Measurements from ENCODE around the gene ACOX1.
"Not testable (repeated sequence)": the region's sequence is repeated elsewhere in the genome, so short reads cannot be mapped to it uniquely, and the experiment has no call there.

ACOX1 gene

DNA sequence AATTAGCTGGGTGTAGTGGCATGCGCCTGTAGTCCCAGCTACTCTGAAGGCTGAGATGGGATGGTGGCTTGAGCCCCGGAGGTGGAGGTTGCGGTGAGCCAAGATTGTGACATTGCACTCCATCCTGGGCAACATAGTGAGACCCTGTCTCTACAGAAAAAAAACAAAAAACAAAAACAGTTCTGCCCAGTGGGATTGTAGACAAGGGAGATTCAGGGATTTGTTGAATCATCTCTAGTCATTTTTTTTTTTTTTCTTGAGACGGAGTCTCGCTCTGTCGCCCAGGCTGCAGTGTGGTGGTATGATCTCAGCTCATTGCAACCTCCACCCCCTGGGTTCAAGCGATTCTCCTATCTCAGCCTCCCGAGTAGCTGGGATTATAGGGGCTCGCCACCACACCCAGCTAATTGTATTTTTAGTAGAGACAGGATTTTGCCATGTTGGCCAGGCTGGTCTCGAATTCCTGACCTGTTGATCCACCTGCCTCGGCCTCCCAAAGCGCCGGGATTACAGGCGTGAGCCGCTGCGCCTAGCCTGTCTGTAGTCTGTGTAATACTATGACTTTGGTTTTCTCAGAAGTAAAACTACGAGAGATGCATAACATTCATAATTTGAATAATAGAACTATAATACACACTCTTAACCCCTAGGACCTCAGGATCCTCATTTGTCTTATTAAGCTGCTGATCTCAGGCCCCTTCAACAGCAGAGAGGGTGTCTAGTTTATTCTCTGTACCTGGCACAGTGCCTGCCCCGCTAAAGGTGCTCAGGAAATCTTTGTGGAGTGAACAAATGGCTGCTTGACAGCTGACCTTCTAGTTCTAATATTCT, 1.4 kb upstream of the ACOX1 start:
- no peak for DNase-seq

GRCh38 chr17:75979705-75980187, 780 bp upstream of the ACOX1 start:
- DNase-seq = no peak

- no peak for DNase-seq
Measured at GRCh38 chr17:75976175-75976848, 2.7 kb downstream of the ACOX1 start.

GRCh38 chr17:75975757-75976174, 3.2 kb downstream of the ACOX1 start:
- no peak for DNase-seq

DNA sequence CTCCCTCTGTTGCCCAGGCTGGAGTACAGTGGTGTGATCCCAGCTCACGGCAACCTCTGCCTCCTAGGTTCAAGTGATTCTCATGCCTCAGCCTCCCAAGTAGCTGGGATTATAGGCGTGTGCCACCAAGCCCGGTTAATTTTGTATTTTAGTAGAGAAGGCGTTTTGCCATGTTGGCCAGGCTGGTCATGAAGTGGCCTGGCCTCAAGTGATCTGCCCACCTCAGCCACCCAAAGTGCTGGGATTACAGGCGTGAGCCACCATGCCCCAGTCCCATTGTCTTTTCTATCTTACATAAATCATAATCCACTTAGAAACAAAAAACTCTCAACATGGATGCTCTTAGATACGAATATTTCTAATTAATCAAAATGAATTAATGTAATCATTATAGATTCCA, 3.8 kb downstream of the ACOX1 start:
- not testable (repeated sequence) for DNase-seq

DNA sequence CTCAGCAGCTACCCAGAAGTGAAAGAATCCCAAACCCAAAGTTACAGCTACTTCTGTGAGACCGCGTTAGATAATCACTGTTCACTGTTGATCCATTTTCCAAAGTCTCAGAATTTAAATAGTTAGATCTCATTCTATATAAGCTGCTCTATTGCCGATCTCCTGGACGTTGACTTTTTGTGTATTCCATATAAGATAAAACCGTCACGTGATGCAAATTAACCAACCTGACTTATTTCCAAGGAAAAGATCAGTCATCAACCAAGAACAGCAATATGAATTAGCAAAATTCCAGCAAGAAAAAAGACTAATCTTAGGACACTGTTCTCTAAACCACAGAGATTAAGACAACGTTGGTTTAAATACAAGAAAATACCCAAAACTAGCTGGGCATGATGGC, 8.3 kb downstream of the ACOX1 start:
- no peak for DNase-seq

GRCh38 chr17:75970011-75970523, 8.9 kb downstream of the ACOX1 start:
- no peak for DNase-seq

GRCh38 chr17:75969044-75969443, 9.9 kb downstream of the ACOX1 start:
- DNase-seq = not testable (repeated sequence)

DNA sequence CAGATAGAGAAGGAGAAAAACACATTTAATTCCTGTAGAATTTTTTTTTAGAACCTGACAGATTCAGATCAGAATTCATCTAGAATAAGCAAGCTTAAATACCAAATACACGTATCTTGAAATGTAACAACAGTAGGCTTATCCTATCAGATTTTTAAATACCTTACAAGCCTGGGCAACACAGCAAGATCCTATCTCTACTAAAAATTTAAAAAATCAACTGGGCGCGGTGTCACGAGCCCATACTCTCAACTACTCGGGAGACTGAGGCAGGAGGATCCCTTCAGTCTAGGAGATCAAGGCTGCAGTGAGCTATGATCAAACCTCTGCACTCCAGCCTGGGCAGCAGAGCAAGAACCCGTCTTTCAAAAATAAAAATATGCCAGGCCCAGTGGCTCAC, 13.5 kb downstream of the ACOX1 start:
- DNase-seq = no peak

DNA sequence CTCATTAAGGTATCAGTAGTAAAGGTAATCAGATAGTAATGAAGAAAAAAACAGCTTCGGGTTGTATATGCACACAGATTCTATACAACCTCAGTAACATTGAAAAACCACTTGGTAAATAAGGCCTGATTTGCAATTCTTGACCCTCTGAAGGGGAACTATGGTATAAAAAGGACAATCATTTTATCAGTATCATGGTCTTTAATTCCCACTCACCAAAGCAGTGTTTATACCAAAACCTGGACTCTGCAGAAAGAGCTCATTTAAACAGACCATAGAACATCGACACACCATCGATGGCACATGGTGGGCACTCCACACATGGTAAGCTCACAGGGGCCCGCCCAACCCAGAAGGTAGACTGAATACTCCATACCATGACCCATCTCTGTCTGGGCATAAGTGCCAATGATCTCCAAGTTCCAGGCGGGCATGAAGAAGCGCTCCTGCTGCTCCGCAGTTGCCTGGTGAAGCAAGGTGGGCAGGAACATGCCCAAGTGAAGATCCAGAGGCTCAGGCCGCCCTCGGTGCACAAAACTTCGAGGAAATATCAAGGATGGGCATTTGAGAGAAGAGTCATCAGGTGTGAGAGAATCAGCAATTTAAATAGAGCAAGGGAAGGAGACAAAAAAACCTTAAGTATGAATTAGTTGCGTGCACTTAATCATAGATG, 19.0 kb downstream of the ACOX1 start:
- DNase-seq = no peak

- DNase-seq = no peak
Measured at GRCh38 chr17:75959051-75959838, 19.7 kb downstream of the ACOX1 start.

- no peak for DNase-seq
Measured at GRCh38 chr17:75950855-75951554, 28.0 kb downstream of the ACOX1 start.

DNA sequence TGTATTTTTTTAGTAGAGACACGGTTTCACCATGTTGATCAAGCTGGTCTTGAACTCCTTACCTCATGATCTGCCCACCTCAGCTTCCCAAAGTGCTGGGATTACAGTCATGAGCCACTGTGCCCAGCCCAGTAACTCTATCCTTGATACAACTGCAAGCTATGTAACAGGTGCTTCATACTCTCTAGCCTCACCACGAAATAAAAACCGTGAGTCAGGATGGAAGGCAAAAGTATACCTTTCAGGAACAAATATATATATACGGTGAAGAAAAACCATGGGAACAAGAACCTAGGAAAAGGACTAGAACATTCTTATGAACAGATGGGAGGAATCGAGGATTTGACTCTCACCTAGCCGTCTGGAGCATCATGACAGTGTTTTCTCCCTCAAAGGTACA, 28.5 kb downstream of the ACOX1 start:
- DNase-seq = no peak

DNA sequence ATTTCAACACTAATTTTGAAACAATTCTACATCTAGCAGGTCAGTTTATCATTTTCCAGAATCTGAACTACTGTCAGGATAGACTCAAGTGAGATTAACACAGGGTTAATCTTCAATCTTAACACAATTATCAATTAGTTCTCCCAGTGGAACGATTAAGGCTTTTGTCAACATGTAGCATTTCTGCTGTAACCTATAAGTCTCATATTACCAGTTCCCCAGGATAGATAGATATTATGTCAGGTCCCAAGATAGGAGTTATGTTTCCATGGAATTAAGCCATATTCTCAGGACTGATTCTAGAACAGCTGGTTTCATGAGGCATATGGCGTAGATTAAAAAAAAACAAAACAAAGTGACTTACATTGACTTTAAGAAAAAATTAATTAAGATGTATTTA, 33.8 kb downstream of the ACOX1 start:
- no peak for DNase-seq

DNA sequence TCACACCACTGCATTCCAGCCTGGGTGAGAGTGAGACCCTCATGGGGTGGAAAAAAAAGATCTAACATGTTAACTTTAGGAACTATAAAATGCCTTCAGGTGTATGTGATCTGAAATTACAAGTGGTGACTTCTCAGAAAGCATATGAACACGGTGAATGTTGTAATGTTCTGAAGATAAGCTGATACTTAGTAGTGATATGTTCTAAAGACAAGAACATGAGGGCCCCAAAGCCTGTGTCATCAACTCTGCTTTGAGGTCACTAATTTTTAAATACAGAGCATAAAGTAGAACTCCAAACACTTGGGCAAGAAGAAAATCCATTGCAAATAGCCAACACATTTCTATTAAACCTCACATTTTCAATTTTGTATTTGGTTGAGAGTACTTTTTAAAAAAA, 35.5 kb downstream of the ACOX1 start:
- no peak for DNase-seq

DNA sequence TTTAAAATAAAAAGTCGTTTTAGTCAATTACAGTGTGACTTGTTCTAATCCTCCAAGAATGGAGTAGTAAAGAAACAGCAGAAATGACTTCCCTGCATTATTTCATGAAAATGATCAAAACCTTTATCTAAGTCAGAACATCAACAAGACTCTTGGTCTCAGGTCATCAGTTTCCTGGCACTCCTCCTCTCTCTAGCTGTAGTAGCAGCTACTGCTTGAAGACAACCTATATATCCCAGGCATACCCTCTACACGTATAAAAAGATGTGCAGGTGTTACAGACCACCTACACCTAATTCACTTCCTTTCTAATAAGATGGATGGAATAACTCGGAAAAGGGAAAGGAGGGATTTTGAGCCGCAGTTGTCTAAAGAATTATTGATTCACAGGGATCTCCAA, 36.5 kb downstream of the ACOX1 start:
- no peak for DNase-seq

GRCh38 chr17:75941442-75941819, 37.5 kb downstream of the ACOX1 start:
- DNase-seq = no peak

GRCh38 chr17:75940727-75941441, 38.1 kb downstream of the ACOX1 start, which contains the start of gene FBF1:
TSS of gene FBF1 (minus strand) at chr17:75941042. CDS start at chr17:75938149, 2,893 bp downstream.
- peak; percentile 87 to 98 for DNase-seq

- no peak for DNase-seq
Measured at GRCh38 chr17:75937652-75938051, 41.3 kb downstream of the ACOX1 start.

DNA sequence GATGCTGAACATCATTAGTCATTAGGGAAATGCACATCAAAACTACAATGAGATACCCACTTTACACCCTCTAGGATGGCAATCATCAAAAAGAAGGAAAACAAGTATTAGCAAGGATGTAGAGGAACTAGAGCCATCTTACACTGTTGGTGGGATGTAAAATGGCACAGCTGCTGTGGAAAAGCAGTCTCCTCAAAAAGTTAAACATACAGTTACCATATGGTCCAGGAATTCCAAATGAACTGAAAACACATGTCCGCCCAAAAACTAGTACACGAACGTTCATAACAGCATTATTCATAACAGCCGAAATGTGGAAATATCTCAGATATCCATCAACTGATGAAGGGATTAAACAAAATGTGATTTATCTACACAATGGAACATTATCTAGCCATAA, 45.2 kb downstream of the ACOX1 start:
- DNase-seq = no peak

GRCh38 chr17:75932852-75933251, 46.1 kb downstream of the ACOX1 start:
- DNase-seq = no peak

Measured in NCI-H526 (cell line).